ENCODE measurements around the gene HYPK. TPM values are rescaled to one million over a fixed set of nuclear protein-coding genes. Genes with fewer than 3 reads are reported as not detected.

Gene HYPK
- total RNA-seq, 1 experiment from 2014 or later = 22.8 TPM

DNA sequence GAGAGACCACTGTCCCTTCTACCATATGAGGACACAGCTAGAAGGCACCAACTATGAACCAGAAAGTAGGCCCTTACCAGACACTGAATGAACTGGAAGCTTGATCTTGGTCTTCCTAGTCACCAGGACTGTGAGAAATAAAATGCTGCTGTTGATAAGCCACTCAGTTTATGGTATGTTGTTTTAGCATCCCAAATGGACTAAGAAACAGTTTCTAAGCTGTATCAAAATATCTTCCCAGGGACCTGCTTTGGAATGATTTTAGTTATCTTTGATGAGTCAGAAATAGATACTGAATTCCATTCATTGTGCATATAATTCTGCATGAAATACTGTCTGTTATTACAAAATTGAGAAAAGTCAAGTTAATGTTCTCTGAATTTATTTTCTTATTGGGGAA lies 45.0 kb downstream of the HYPK start:
- DNase-seq = no peak
- POLR2A ChIA-PET (ENCODE audit: unreplicated experiment) = no interaction called here
- Histone ChIP-seq H3K9ac (ENCODE audit: low read length) (no peak overlapping the region), H3K4me3 (ENCODE audit: low read length) (no peak overlapping the region), H3F3A (ENCODE audit: low read length, unreplicated experiment) (no peaks in the 10 kb centered on the region), H3K36me3 (ENCODE audit: low read depth, low read length) (peaks cover 29% of the 10 kb centered on the region), H3K9me3 (ENCODE audit: low read length) (no peaks in the 10 kb centered on the region), H3K4me1 (ENCODE audit: insufficient read depth, low read length) (no peaks in the 10 kb centered on the region), H4K20me1 (ENCODE audit: low read length) (no peaks in the 10 kb centered on the region), H3K9me2 (replicated peaks; ENCODE audit: low read length) (no peaks in the 10 kb centered on the region), H3K27ac (ENCODE audit: low read length) (no peak overlapping the region), H3K27me3 (ENCODE audit: low read length) (no peaks in the 10 kb centered on the region), H3K79me2 (ENCODE audit: low read length) (no peaks in the 10 kb centered on the region), H3K4me2 (ENCODE audit: low read length) (no peak overlapping the region), H2AFZ (ENCODE audit: low read length) (no peak overlapping the region)
- no TSS peak for BruUV-seq (replicated peaks)
- TF ChIP-seq, protein P1, sequence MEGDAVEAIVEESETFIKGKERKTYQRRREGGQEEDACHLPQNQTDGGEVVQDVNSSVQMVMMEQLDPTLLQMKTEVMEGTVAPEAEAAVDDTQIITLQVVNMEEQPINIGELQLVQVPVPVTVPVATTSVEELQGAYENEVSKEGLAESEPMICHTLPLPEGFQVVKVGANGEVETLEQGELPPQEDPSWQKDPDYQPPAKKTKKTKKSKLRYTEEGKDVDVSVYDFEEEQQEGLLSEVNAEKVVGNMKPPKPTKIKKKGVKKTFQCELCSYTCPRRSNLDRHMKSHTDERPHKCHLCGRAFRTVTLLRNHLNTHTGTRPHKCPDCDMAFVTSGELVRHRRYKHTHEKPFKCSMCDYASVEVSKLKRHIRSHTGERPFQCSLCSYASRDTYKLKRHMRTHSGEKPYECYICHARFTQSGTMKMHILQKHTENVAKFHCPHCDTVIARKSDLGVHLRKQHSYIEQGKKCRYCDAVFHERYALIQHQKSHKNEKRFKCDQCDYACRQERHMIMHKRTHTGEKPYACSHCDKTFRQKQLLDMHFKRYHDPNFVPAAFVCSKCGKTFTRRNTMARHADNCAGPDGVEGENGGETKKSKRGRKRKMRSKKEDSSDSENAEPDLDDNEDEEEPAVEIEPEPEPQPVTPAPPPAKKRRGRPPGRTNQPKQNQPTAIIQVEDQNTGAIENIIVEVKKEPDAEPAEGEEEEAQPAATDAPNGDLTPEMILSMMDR (conservative IDR thresholded peaks at IDR 0.05; ENCODE audit: low read depth, low read length) = no peak
- no peak for TF ChIP-seq EZH2phosphoT487 (IDR thresholded peaks at IDR 0.05; ENCODE audit: borderline replicate concordance, low read length)
- no peak for TF ChIP-seq EZH2 (IDR thresholded peaks at IDR 0.05; ENCODE audit: low read length, unreplicated experiment)
- intact Hi-C loops (cut with micrococcal nuclease) = no loop called here
- CTCF ChIA-PET = no interaction called here
- ATAC-seq = no peak

DNA sequence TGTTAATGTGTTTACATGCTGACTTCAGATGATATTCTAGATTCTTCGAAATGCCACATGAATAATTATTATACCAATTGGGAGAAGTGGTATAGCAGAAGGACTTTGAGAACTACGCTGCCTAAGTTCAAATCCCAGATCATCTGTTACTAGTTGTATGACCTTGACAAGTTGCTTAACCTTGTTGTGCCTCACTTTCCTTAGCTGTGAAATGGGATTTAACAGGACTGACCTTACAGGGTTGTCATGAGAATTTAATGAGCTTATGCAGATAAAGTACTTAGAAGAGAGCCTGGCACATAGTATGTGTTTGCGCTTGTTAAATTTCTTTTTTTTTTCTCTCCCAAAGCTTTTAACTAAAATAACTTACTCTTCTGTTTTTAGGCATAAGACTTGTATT lies 50.9 kb downstream of the HYPK start:
- no peak overlapping the region for H3K9ac ChIP-seq (ENCODE audit: low read length)
- no peaks in the 10 kb centered on the region for H3K79me2 ChIP-seq (ENCODE audit: low read length)
- intact Hi-C loops (cut with micrococcal nuclease) = no loop called here
- H3K4me2 ChIP-seq (ENCODE audit: low read length) = no peak overlapping the region
- no peaks in the 10 kb centered on the region for H4K20me1 ChIP-seq (ENCODE audit: low read length)
- no peak for ATAC-seq
- no peaks in the 10 kb centered on the region for H3K27me3 ChIP-seq (ENCODE audit: low read length)
- H3K9me3 ChIP-seq (ENCODE audit: low read length) = no peaks in the 10 kb centered on the region
- H3K9me2 ChIP-seq (replicated peaks; ENCODE audit: low read length) = no peaks in the 10 kb centered on the region
- ChIA-PET CTCF (no interaction called here), POLR2A (ENCODE audit: unreplicated experiment) (no interaction called here)
- no peaks in the 10 kb centered on the region for H3F3A ChIP-seq (ENCODE audit: low read length, unreplicated experiment)
- BruUV-seq (replicated peaks) = no TSS peak
- H3K36me3 ChIP-seq (ENCODE audit: low read depth, low read length) = peaks cover 27% of the 10 kb centered on the region
- H3K4me3 ChIP-seq (ENCODE audit: low read length) = no peak overlapping the region
- no peak overlapping the region for H2AFZ ChIP-seq (ENCODE audit: low read length)
- DNase-seq = no peak
- no peaks in the 10 kb centered on the region for H3K4me1 ChIP-seq (ENCODE audit: insufficient read depth, low read length)
- no peak overlapping the region for H3K27ac ChIP-seq (ENCODE audit: low read length)
- TF ChIP-seq EZH2 (IDR thresholded peaks at IDR 0.05; ENCODE audit: low read length, unreplicated experiment) (no peak), EZH2phosphoT487 (IDR thresholded peaks at IDR 0.05; ENCODE audit: borderline replicate concordance, low read length) (no peak)
- TF ChIP-seq, protein P1 (conservative IDR thresholded peaks at IDR 0.05; ENCODE audit: low read depth, low read length) = no peak

DNA sequence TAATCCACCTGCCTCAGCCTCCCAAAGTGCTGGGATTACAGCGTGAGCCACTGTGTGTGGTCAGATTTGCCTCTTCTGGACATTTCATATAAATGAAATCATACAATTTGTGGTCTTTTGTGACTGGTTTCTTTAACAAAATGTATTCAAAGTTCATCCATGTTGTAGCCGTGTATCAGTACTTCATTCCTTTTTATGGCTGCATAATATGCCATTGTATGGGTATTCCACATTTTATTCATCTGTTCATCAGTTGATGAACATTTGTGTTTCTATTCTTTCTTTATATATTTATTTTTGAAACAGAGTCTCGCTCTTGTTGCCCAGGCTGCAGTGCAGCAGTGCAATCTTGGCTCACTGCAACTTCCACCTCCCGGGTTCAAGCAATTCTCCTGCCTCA lies 52.2 kb downstream of the HYPK start:
- H3K4me2 ChIP-seq (ENCODE audit: low read length) = no peak overlapping the region
- H3K27me3 ChIP-seq (ENCODE audit: low read length) = no peaks in the 10 kb centered on the region
- no peaks in the 10 kb centered on the region for H3K79me2 ChIP-seq (ENCODE audit: low read length)
- no peak overlapping the region for H2AFZ ChIP-seq (ENCODE audit: low read length)
- BruUV-seq (replicated peaks) = no TSS peak
- H3K36me3 ChIP-seq (ENCODE audit: low read depth, low read length) = peaks cover 33% of the 10 kb centered on the region
- ChIA-PET CTCF (no interaction called here), POLR2A (ENCODE audit: unreplicated experiment) (no interaction called here)
- intact Hi-C loops (cut with micrococcal nuclease) = no loop called here
- DNase-seq (no peak), ATAC-seq (no peak)
- no peaks in the 10 kb centered on the region for H4K20me1 ChIP-seq (ENCODE audit: low read length)
- TF ChIP-seq EZH2 (IDR thresholded peaks at IDR 0.05; ENCODE audit: low read length, unreplicated experiment) (no peak), EZH2phosphoT487 (IDR thresholded peaks at IDR 0.05; ENCODE audit: borderline replicate concordance, low read length) (no peak)
- TF ChIP-seq, protein P1 (conservative IDR thresholded peaks at IDR 0.05; ENCODE audit: low read depth, low read length) = no peak
- H3K4me1 ChIP-seq (ENCODE audit: insufficient read depth, low read length) = no peaks in the 10 kb centered on the region
- H3K27ac ChIP-seq (ENCODE audit: low read length) = no peak overlapping the region
- H3F3A ChIP-seq (ENCODE audit: low read length, unreplicated experiment) = no peaks in the 10 kb centered on the region
- H3K9me3 ChIP-seq (ENCODE audit: low read length) = no peaks in the 10 kb centered on the region
- no peak overlapping the region for H3K9ac ChIP-seq (ENCODE audit: low read length)
- H3K4me3 ChIP-seq (ENCODE audit: low read length) = no peak overlapping the region
- no peaks in the 10 kb centered on the region for H3K9me2 ChIP-seq (replicated peaks; ENCODE audit: low read length)

Small RNAs within 50 kb of the gene (microRNA-seq; reads per million reads assigned to microRNA genes)
- not detected for gene MIR1282 (ENCODE audit: unreplicated experiment)

Other genes with a start within 250 kb of the HYPK start
- 19.8 and 24.9 TPM in 2 replicates for gene PPIP5K1, start 210.4 kb upstream of the HYPK start, total RNA-seq (2014; rRNA removed)
- 6.1 and 8.7 TPM in 2 replicates for gene CKMT1B, start 206.6 kb upstream of the HYPK start, total RNA-seq (2014; rRNA removed)
- gene STRC, start 181.8 kb upstream of the HYPK start, total RNA-seq (2014; rRNA removed) = 0.22 and 0.46 TPM in 2 replicates
- gene CATSPER2, start 151.8 kb upstream of the HYPK start, total RNA-seq (2014; rRNA removed) = 0.55 and 4.0 TPM in 2 replicates
- 1.7 and 4.4 TPM in 2 replicates for gene CKMT1A, start 106.7 kb upstream of the HYPK start, total RNA-seq (2014; rRNA removed)
- 187 and 210 TPM in 2 replicates for gene PDIA3, start 54.2 kb upstream of the HYPK start, total RNA-seq (2014; rRNA removed)
- gene ELL3, start 23.6 kb upstream of the HYPK start, total RNA-seq (2014; rRNA removed) = 15.0 and 35.8 TPM in 2 replicates
- 665 and 756 TPM in 2 replicates for gene SERF2, start 8.3 kb upstream of the HYPK start, total RNA-seq (2014; rRNA removed)
- not detected in 2 replicates for gene SERINC4, start 379 bp upstream of the HYPK start, total RNA-seq (2014; rRNA removed)
- 18.5 and 18.6 TPM in 2 replicates for gene MFAP1, start 24.1 kb downstream of the HYPK start, total RNA-seq (2014; rRNA removed)
- 29.0 and 29.7 TPM in 2 replicates for gene WDR76, start 26.4 kb downstream of the HYPK start, total RNA-seq (2014; rRNA removed)